ENCODE measurements around the gene SUCNR1.
"Not testable (repeated sequence)": the region's sequence is repeated elsewhere in the genome, so short reads cannot be mapped to it uniquely, and the experiment has no call there.

SUCNR1 gene, protein sequence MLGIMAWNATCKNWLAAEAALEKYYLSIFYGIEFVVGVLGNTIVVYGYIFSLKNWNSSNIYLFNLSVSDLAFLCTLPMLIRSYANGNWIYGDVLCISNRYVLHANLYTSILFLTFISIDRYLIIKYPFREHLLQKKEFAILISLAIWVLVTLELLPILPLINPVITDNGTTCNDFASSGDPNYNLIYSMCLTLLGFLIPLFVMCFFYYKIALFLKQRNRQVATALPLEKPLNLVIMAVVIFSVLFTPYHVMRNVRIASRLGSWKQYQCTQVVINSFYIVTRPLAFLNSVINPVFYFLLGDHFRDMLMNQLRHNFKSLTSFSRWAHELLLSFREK

DNA sequence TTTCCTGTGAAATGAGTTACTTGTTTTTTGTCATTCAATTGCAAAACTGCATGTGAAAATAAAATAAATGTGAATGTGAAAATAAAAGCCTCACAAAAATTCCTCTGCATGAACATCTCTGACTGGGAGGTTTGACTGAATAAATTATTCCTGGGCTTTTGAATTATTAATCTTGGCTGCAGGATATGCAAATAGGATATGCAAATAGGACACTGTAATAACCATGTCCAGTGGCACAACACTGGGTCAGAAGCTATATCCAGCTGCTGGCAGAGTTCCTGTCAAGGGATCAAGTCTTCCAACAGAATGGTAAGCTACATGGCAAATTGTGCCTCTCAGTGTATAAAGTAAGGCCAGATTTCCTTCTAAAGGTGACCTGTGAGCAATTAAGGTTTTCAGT is at the start of gene SUCNR1:
SUCNR1 (plus strand) TSS at position 246 of the 400 bp plus-strand sequence. CDS start 6,250 bp downstream, outside the sequence.
- DNase-seq, result no peak

DNA sequence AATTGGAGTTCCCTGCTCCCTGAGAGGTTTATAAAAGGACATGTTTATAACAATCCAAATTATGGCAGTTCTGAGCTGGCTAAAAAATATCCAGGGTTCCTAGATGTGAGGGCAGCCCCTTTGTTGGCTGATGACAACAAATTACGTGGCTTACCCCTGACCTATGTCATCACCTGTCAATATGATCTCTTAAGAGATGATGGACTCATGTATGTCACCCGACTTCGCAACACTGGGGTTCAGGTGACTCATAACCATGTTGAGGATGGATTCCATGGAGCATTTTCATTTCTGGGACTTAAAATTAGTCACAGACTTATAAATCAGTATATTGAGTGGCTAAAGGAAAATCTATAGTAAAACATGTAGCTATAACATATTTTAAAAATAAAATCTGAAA is 45.6 kb upstream of the SUCNR1 start:
- no peak for DNase-seq

DNA sequence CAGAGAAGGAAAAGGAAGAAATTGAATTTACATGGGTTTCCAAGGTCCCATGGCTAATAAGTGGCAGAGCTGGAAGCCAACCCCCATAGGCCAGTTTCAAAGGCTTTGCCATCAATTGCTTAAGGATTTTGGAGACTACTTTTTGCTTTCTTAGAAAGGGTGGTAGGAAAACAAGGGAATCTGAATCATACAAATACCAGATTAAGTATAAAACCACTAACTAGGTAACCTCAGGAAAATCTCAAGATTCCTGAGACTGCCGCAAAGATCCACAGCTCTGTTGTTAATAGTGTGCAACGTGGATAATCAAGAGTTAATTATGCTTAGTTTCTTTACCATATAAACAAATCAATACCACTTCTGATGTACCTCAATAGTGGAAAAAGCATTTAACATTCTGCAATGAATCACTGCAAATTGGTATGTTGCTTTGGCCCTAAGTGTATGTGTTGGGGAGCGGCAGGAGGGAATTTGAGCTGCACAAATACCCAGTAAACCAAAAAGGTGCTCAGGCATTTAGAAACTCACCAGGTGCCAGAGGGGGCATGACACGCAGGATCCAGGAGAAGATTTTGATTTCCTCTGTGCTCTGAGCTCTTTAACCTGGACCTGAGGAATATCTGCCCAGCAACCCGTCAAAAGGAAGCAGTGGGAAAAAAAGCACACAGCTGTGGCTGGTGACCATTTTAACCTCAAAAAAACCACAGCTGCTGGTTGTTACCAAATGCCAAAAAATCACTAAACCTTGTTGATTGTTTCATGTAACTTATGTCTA is 37.5 kb upstream of the SUCNR1 start:
- DNase-seq, result no peak

DNA sequence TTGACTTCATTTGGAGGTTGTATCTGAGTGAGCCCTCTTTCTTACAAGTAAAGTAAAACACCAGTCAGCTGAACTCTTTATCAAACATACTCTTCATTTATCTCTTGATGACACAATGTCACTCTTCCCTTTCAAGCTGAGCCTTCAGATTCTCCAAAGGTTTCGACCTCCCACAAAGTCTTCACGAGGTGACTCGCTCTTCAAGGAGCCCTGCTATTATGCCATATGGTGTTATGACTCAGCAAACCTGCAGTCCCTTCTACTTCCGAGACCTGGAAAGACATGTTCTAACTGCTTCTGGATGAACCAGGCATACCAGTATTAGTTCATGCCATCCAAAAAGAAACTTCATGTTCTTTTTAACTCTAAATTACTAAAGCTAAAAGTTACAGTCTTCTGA is 36.4 kb upstream of the SUCNR1 start:
- no peak for DNase-seq

DNA sequence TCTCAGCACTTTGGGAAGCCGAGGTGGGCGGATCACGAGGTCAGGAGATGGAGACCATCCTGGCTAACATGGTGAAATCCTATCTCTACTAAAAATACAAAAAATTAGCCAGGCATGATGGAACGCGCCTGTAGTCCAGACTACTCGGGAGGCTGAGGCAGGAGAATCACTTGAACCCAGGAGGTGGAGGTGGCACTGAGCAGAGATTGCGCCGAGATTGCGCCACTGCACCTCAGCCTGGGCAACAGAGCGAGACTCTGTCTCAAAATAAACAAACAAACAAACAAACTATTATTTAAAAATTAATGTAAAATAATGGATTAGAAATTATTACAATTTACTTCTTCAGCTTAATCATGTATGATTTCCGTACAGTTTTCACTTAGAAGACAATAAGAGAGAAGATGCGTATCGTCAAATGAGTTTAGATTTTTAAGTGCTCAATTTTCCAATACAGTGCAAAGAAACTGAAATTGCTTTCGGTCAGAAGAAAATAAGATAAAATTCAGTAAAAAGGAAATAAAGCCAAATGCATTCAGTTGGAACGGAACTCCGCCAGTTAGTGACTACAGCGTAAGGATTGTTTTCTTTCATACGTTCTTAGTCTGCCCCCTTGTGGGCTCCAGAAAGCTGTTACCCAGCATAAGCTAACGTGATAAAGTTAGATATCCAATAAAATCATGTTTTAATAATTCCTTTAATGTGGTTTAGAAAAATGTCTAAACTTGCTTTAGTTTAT is 34.7 kb upstream of the SUCNR1 start:
- DNase-seq, result peak; percentile 76

DNA sequence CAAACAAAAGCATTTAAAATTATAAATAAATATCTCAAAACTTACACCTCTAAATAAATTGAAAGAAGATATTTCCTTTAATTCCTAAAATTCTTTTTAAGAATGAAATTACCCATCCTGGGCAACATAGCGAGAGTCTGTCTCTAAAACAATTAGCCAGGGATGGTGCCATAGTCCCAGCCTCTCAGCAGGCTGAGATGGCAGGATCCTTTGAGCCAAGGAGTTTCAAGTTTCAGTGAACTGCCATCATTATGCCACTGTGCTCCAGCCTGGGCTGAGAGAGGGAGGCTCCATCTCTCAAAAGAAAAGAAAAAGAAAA is 34.2 kb upstream of the SUCNR1 start:
- DNase-seq, result no peak

DNA sequence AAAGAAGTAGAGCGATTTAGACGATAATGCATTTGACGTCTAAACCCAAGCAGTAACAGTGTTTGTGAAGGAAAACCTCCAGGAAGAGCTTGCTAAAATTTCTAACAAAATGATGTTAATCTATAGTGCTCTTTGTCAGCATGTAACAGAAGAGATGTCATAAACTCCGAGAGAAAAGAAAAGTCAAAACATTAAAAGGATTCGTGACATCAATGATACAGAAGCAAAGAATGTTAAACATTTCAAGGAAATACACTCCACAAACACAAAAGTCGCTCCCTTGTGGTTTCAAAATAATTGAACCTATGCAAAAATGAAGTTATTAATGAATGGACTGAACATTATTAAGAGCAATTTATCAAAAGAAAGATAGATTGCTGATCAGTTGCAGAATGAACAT is 31.6 kb upstream of the SUCNR1 start:
- DNase-seq, result no peak

DNA sequence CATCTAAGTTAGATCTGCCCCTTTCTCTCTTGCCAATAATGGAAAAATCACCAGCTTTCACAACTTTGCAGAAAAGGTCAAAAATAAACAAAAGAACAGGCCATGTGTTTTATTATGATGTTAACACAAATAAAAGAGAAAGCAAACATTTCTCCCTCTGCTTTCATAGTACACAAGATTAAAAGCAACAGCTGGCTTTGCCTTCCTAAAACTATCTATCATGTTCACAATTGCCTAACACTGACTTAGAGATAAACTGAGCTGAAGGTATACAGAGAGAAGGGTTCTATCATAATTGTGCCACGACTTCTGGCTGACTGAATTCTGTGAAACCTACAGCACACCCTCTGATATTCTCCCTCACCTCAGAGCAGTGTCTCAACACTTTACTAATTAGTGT is 30.2 kb upstream of the SUCNR1 start:
- no peak for DNase-seq

DNA sequence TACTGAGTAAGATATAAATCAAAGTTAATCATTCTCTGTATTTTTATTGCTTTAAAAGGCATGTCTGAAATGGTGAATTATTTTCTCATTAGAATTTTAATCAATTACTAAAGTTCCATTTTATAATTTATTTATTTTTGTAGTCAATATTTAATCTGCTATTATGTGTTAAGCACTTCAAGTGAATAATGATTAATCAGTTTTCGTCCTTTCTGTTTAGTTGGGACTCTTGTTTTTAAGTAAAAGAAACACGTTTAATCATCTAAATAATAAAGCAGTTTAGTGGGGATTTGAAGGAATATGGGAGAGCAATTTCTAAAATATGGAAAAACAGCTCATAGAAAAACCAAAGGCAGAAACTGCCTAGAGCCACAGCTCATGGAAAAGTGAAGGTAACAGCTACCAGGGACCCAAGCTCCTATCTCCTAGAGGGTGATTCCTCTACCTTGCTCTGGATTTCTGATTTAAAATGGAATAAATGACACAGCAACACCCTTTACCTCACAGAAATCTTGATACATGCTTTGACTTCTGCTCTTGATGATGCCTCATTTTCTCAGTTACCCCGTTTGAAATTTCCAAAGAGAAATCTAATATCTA is 28.0 kb upstream of the SUCNR1 start:
- no peak for DNase-seq

DNA sequence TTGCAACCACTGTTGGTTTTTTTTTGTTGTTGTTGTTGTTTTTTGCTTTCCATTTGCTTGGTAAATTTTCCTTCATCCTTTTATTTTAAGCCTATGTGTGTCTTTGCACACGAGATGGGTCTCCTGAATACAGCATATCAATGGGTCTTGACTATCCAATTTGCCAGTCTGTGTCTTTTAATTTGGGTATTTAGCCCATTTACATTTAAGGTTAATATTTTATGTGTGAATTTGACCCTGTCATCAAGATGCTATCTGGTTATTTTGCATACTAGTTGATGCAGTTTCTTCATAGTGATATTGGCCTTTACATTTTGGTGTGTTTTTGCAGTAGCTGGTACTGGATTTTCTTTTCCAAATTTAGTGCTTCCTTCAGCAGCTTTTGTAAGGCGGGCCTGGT is 23.4 kb upstream of the SUCNR1 start:
- not testable (repeated sequence) for DNase-seq

DNA sequence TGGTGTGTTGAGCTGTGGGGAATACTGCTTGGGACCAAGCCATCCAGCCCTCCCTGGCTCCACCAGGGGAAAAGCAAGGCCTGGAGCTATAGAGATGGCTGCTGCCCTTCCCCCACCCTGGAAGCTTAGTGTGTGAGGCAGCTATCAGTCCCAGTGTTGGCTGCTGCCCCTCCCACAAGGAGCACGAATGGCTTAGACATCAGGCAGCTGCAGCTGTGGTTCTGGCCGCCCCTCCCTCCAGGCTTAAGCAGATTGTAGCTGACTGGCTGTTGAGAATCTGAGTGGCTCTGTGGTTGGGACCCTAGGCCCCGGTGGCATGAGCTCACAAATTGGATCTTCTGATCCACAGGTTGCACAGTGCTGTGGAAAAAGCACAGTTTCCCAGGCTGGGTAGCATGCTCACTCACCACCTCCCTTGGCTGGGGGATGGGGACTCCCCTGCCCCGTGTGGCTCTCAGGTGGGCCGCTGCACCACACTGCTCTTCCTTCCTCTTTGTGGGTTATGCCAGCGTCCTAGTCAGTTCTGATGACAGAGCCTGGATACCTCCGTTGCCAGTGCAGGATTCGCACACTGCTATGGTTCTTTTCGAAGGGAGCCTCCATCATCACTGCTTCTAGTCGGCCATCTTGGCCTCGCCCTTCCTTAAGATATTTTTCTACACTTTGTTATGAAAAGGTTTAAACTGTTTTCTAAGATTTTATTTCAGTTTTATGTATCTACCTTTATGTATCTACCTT is 21.2 kb upstream of the SUCNR1 start:
- no peak for DNase-seq

DNA sequence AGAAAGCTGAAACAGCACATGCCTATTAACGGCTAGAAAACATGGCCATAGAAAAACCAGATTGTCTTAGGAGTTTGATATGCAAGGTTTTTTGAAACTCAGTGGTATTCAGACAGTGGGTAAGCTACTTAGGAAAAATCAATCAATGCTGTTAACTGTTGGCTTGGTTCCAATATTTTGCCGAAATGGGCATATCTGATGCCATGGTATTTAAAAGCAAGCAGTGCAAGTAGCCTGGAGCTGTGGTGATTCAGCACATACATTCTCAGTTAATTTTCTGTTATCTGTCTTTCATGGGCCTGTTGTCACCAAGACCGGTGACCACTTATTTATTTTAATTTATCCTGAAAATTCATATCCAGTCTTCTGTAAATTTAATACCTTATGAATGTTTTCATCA is 17.3 kb upstream of the SUCNR1 start:
- DNase-seq, result no peak

DNA sequence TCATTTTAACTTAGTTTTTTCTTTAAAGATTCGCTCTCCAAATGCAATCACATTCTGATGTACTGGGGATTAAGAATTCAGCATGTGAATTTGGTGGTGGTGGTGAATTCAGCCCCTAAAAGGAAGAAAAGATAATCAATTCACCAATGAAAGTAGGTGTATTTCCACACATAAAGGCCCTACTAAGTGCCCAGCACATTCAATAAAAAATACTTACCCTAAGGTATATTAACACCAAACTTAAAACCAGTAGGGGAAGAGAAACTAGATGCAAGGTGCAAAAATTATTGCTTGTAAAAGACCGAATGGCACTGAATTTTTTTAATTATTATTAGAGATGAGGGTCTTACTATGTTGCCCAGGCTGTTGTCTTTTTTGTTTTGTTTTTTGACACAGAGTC is 16.8 kb upstream of the SUCNR1 start:
- no peak for DNase-seq

DNA sequence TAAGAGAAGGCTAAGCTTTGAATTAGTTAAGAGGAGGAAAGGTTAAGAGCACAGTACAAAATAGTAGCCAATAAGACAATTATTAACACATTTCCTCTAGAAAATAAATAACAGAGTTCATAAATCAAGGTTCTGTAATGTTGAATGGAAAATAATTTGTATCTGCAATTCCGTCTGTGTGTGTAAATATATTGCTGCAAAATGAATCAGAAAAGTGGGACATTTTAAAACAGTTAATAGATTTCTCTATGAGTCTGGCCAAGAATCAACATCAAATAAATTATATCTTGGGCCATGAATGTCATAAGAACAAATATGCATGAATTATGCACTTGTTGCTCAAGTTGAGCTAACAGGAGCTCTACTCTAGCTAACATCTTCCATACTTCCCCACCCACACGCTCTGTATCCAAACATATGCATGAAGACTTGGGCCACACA is 14.2 kb upstream of the SUCNR1 start:
- DNase-seq, result no peak

DNA sequence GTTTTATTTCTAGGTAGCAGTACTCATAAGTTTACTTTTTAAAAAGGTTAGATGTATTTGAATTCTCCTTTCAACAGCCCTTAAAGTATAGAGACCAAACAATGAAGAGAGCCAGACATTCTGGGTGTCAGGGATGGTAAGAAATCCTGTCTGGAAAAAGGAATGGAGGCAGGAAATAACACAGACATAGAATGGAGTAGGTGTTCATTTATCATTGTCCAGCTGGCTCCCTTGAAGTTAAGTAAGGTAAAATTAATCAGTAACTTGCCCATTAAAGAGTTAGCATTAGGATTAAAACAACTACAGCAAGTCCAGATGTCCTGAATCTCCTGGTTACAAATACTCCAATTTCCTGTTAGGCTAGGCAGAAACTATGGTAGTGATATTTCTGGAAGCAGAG is 13.5 kb upstream of the SUCNR1 start:
- no peak for DNase-seq

DNA sequence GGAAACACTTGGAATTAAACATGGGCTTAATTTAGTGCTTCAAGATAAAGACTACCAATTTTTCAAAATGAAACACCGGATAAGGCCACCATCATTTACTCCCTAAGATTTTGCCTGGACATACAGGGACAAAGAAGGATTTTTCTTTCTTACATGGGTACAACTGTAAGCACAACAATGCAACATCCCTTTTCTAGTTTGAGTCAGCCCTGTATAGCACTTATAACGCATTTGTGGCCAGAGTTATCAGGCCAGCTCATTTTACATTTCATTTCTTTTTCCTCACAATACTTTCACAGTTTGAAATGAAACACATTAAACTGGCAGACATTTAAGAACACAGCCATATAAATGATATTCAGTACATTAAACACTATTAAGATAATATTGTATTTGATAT is 9.8 kb upstream of the SUCNR1 start:
- DNase-seq, result no peak

DNA sequence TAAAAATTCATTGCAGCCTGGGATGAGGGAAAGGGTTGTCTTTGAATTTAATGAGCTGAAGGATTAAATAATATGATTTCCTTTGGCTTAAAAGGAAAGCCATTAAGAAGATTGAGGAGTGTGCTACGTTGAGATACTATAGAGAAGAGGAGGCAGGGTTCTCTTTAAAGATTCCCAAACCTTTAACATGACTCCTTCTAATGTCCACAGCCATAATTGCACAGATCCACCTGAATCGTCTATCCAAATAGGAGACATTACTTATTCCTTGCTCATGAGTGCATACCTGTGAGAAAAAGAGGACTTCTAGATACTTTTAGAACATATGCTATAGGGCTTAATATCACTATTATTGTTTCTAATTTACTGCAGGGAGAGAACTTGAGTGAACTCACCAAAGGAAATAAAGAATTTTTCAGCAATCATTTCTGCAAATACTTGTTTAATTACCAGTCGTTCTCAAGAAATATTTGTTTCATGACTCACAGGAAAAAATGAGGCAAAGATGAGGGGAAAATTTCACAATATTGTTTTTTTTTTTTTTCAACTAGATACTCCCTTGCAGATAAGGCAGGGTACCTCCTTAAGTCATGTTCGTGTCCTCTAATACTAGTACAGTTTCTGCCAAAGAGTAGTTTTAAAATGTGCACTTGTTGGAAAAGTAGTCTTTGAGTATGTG is 8.9 kb upstream of the SUCNR1 start:
- DNase-seq, result no peak

DNA sequence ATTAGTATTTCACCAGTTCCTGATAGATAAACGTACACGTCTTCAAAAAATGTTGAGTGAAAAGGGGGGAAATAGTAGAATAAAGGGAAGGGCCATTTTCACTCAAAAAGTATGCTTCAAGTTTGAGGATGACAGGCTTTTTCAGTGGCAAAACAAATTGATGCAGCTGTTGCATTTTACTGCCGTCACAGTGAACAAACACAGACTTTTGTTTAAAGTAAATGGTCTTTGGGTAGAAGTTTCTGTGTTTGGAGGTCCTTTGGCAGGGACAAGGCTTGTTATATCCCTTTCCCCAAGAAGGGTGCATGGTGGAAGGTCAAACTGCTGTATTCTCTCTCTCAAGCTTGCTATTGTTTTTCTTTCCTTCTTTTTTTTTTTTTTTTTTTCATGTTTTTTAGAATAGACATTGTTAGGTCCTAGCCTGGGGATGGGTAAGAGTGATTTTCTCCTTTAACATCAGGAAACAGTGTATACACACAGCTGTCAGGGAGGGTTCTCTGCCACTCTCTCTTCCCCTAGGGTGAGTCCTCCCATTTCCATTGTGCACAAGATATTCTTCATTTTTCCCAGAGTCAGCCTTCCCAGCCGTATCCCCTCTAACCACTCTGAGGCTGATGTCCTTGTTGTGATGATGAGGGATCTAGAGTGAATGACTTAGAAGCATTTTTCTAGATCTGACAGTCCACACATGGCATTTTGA is 6.6 kb upstream of the SUCNR1 start:
- DNase-seq, result no peak

DNA sequence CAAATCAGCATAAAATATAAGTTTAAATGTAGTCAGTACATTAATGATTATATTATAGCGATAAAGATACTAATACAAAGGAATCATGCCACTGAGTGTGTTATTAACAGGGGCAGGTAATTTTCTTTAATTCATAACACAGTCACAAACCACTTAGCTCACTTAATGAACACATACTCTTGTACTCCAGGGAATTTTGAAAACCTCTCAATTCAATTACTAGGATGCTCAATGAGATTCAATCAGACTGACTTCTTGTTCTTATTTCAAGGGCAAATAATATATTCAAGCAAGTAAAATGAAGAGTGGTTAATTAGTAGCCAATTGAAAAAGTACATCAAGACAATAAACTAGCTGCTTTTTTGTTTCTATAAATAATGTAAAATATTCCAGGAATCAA is 5.8 kb upstream of the SUCNR1 start:
- DNase-seq, result peak; percentile 80

DNA sequence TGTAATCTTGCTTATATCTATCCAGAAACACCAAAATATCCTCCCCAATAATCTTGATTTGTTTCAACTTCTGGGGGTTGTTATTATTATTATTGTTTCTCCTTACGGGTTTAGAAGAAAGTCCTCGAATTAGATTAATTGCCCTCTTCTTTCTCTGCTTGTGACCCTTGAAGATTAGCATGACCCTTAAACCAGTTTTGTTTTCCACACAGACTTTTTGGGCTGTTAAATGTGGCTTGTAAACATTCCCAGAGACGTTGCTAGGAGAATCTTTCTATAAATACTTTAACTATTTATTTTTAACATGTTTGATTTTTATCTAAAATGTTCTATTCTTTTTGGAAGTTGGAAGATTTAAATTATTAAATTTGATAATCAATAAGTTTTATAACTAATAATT is 4.3 kb upstream of the SUCNR1 start:
- DNase-seq, result no peak

DNA sequence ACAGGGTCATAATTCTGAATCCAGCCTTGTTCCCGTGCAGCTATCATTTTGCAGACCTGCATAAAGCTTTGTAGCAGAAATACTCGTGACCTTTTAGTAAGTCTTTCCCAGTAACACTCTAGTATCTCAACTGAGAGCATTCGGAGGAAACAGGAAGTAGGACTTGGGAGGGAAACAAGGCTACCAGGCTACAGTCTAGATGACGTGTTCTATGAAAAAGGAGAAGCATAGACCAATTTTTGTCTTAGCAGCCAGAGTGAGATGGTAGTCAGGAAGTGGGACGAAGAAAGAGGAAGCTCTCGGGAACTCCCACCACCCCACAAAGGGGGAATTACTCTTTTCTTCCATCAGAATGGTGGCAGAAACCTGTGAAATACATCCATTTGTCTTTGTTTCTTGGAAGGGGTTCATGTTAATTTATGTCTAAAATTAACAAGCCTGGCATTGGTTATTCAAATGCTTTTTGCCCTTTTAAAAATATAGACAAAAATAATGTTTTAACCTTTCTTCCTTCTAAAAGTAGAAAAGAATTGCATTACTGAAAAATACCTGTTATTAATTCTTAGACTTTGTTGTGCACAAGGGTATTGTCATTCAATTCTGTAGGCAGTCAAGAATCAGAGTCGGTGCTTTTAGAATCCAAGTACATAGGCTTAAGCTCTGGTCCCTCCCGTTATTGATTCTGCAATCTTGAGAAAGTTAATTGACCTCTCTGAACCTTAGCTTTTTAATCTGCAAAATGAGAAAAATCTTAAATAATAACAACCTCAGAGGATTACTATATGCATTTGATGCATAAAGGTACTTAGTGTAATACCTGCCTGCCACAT is 1.6 kb upstream of the SUCNR1 start:
- no peak for DNase-seq
